DOHH2 (cell line): Measurements from ENCODE around the gene GNA14.

Source experiments
- H3F3A ChIP-seq: fragments of 200-600 bp; sonication (generic), shearing (Covaris generic); 2 replicates; pipeline ENCODE4 v1.6.0; 2016; ENCODE audit warnings: antibody characterized with exemption, mild to moderate bottlenecking; ENCODE audit not compliant: control insufficient read depth, insufficient read depth
- H3K27ac ChIP-seq: fragments of 200-600 bp; sonication (generic); 2 replicates; pipeline ENCODE4 v1.5.1; 2014; ENCODE audit warnings: low read depth, mild to moderate bottlenecking, low read length, moderate library complexity
- H3K27me3 ChIP-seq: fragments of 200-600 bp; sonication (generic); 2 replicates; pipeline ENCODE4 v1.6.1; 2014; ENCODE audit warnings: mild to moderate bottlenecking, low read length, mixed read lengths; ENCODE audit not compliant: control insufficient read depth
- H3K36me3 ChIP-seq: fragments of 200-600 bp; sonication (generic); 2 replicates; pipeline ENCODE4 v1.6.1; 2014; ENCODE audit warnings: mild to moderate bottlenecking, low read length, moderate library complexity, mixed read lengths; ENCODE audit not compliant: control insufficient read depth
- H3K4me1 ChIP-seq: fragments of 200-600 bp; sonication (generic); 2 replicates; pipeline ENCODE4 v1.6.1; 2014; ENCODE audit warnings: mild to moderate bottlenecking, low read length, mixed read lengths; ENCODE audit not compliant: control insufficient read depth
- H3K4me2 ChIP-seq: fragments of 200-600 bp; sonication (generic); 2 replicates; pipeline ENCODE4 v1.6.0; 2014; ENCODE audit warnings: mild to moderate bottlenecking, low read length, moderate library complexity
- H3K4me3 ChIP-seq: fragments of 200-600 bp; sonication (generic); 2 replicates; pipeline ENCODE4 v1.5.1; 2014; ENCODE audit warnings: mild to moderate bottlenecking, low read length, mixed read lengths
- H3K79me2 ChIP-seq: fragments of 200-600 bp; sonication (generic); 2 replicates; pipeline ENCODE4 v1.6.1; 2014; ENCODE audit warnings: mild to moderate bottlenecking, low read length, mixed read lengths; ENCODE audit not compliant: control insufficient read depth
- H3K9me2 ChIP-seq: fragments of 200-600 bp; sonication (generic); replicated peaks from 2 replicates; pipeline ENCODE4 v1.6.1; 2014; ENCODE audit warnings: mild to moderate bottlenecking, low read length, mixed read lengths; ENCODE audit not compliant: control insufficient read depth
- H3K9me3 ChIP-seq: fragments of 200-600 bp; sonication (generic); 2 replicates; pipeline ENCODE4 v1.6.1; 2014; ENCODE audit warnings: antibody characterized with exemption, low read length, mixed read lengths; ENCODE audit not compliant: control insufficient read depth, insufficient read depth
- H4K20me1 ChIP-seq: fragments of 200-600 bp; sonication (generic); 2 replicates; pipeline ENCODE4 v1.6.0; 2014; ENCODE audit warnings: low read depth, mild to moderate bottlenecking, antibody characterized with exemption, low read length, moderate library complexity; ENCODE audit not compliant: control insufficient read depth, insufficient read depth
- EZH2phosphoT487 ChIP-seq: fragments of 200-600 bp; sonication (generic); IDR thresholded peaks from 2 replicates; pipeline ENCODE4 v1.6.1; 2017; ENCODE audit warnings: borderline replicate concordance, mild to moderate bottlenecking, antibody characterized with exemption, low read length, moderate library complexity, mixed read lengths
- TF ChIP-seq, protein P1 (sequence below): fragments of 200-600 bp; sonication (generic); IDR thresholded peaks from one replicate; pipeline ENCODE4 v1.5.1; 2014; ENCODE audit warnings: antibody characterized with exemption, mild to moderate bottlenecking, low read depth, low read length; ENCODE audit not compliant: poor library complexity, severe bottlenecking

Gene GNA14

DNA sequence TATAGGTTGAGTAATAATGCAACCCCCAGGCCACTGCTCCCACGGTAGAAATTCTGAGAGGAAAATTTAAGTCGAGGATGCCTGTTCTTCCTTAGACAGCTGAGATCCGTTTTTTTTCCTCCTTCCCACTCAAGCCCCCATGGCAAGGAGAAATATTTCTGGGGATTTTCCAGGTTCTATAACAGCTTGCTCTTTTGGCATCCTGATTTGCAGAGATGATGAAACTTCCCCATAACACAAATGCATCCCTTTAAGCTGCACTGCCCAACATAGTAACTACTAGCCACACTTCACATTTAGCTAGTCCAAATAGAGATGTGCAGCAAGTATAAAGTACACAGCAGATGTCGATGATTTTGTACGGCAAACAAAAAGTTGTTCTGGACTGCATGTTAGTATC lies 32.5 kb upstream of the GNA14 start:
- Histone ChIP-seq H3K9me3 (no peaks in the 10 kb centered on the region), H3K27me3 (no peaks in the 10 kb centered on the region)
- TF ChIP-seq, protein P1, sequence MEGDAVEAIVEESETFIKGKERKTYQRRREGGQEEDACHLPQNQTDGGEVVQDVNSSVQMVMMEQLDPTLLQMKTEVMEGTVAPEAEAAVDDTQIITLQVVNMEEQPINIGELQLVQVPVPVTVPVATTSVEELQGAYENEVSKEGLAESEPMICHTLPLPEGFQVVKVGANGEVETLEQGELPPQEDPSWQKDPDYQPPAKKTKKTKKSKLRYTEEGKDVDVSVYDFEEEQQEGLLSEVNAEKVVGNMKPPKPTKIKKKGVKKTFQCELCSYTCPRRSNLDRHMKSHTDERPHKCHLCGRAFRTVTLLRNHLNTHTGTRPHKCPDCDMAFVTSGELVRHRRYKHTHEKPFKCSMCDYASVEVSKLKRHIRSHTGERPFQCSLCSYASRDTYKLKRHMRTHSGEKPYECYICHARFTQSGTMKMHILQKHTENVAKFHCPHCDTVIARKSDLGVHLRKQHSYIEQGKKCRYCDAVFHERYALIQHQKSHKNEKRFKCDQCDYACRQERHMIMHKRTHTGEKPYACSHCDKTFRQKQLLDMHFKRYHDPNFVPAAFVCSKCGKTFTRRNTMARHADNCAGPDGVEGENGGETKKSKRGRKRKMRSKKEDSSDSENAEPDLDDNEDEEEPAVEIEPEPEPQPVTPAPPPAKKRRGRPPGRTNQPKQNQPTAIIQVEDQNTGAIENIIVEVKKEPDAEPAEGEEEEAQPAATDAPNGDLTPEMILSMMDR = no peak
- no peak for TF ChIP-seq EZH2phosphoT487

DNA sequence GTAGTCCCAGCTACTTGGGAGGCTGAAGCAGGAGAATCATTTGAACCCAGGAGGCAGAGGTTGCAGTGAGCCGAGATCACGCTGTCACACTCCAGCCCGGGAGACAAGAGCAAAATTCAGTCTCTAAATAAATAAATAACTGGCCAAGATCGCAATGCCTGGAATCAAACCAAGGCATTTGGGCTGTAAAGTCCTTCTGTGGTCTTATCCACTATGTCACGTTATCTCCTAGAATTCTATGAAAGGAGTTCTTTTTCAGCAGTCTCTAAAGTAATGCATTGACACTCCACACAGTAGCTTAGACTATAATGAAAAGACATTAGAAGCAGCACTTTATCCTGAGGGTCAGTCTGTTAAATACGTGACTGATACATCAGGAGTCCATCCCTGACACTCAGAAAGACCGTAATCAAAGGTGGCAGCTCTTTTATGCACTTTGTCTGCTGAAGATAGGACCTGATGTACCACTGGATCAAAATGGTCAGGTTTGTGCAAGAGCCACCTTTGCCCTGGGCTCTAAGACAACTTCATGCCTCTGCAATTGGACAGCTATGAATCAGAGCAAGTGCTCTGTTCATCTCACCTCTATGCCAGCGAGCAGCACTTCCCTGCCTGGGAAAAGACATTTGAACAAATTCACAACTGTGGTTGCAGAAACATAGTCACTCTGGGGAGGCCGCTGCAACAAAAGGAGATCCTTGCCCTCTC lies 31.7 kb upstream of the GNA14 start:
- no peak overlapping the region for H3K4me3 ChIP-seq
- TF ChIP-seq EZH2phosphoT487 = no peak
- TF ChIP-seq, protein P1 = no peak
- H3K79me2 ChIP-seq = no peaks in the 10 kb centered on the region
- no peak overlapping the region for H3K4me2 ChIP-seq
- no peaks in the 10 kb centered on the region for H3K36me3 ChIP-seq
- H3K9me2 ChIP-seq = no peaks in the 10 kb centered on the region
- H3K4me1 ChIP-seq = no peaks in the 10 kb centered on the region
- no peak overlapping the region for H3K27ac ChIP-seq
- H3F3A ChIP-seq = no peaks in the 10 kb centered on the region
- H3K9me3 ChIP-seq = no peaks in the 10 kb centered on the region
- H4K20me1 ChIP-seq = no peaks in the 10 kb centered on the region
- H3K27me3 ChIP-seq = no peaks in the 10 kb centered on the region

More for the DNA sequence above, 32.5 kb upstream of the GNA14 start:
- no peaks in the 10 kb centered on the region for H3K79me2 ChIP-seq
- H3F3A ChIP-seq = no peaks in the 10 kb centered on the region
- no peaks in the 10 kb centered on the region for H3K4me1 ChIP-seq
- no peaks in the 10 kb centered on the region for H4K20me1 ChIP-seq
- no peak overlapping the region for H3K4me2 ChIP-seq
- no peak overlapping the region for H3K4me3 ChIP-seq
- H3K27ac ChIP-seq = no peak overlapping the region
- no peaks in the 10 kb centered on the region for H3K36me3 ChIP-seq
- H3K9me2 ChIP-seq = no peaks in the 10 kb centered on the region

GRCh38 chr9:77679088-77679487 lies 31.0 kb upstream of the GNA14 start:
- H4K20me1 ChIP-seq = no peaks in the 10 kb centered on the region
- no peak overlapping the region for H3K4me2 ChIP-seq
- H3K4me3 ChIP-seq = no peak overlapping the region
- H3K27ac ChIP-seq = no peak overlapping the region
- H3K9me2 ChIP-seq = no peaks in the 10 kb centered on the region
- H3K36me3 ChIP-seq = no peaks in the 10 kb centered on the region
- no peaks in the 10 kb centered on the region for H3K27me3 ChIP-seq
- H3K9me3 ChIP-seq = no peaks in the 10 kb centered on the region
- H3F3A ChIP-seq = no peaks in the 10 kb centered on the region
- no peaks in the 10 kb centered on the region for H3K79me2 ChIP-seq
- no peak for TF ChIP-seq EZH2phosphoT487
- TF ChIP-seq, protein P1 = no peak
- H3K4me1 ChIP-seq = no peaks in the 10 kb centered on the region
